K562 (cell line): ENCODE results near the gene TRIP11.

Experiments used
- ADNP ChIP-seq: fragments of 200-800 bp; sonication (Bioruptor generic); IDR thresholded peaks from 2 replicates; pipeline ENCODE4 v1.6.1; 2016; ENCODE audit warnings: missing genetic modification characterization, missing compliant biosample characterization
- ATF7 ChIP-seq: fragments of 450-650 bp; IDR thresholded peaks from 2 replicates; pipeline ENCODE4 v1.7.1; 2014; ENCODE audit warnings: mild to moderate bottlenecking, moderate library complexity
- BHLHE40 ChIP-seq: IDR thresholded peaks from 2 replicates; pipeline ENCODE4 v1.6.1; 2011; ENCODE audit warnings: low read length, improper control_type of control experiment
- CC2D1A ChIP-seq: fragments of 450-650 bp; IDR thresholded peaks from 2 replicates; pipeline ENCODE4 v1.6.1; 2017; ENCODE audit warnings: mild to moderate bottlenecking
- CTCF ChIP-seq, 3 experiments: IDR thresholded peaks in 2 of 3; conservative IDR thresholded peaks in 1 of 3; 2 replicates each; pipeline ENCODE4 v1.5.1; 2011 to 2012; ENCODE audit warnings: low read length in 3 of 3, mild to moderate bottlenecking in 3 of 3, control low read depth in 2 of 3, improper control_type of control experiment in 1 of 3, inconsistent platforms in 1 of 3, low read depth in 1 of 3, mixed read lengths in 1 of 3, moderate library complexity in 1 of 3; ENCODE audit not compliant: insufficient read depth in 2 of 3
- HDAC2 ChIP-seq: fragments of 450-650 bp; IDR thresholded peaks from 2 replicates; pipeline ENCODE4 v1.6.1; 2016; ENCODE audit warnings: mild to moderate bottlenecking
- HSF4 ChIP-seq: fragments of 250-450 bp; sonication (Bioruptor Pico); IDR thresholded peaks from 2 replicates; pipeline ENCODE4 v2.1.2; 2022; ENCODE audit warnings: mild to moderate bottlenecking, moderate library complexity, borderline replicate concordance
- NR4A1 ChIP-seq, 2 experiments: fragments of 250-450 bp in 1 of 2; fragments of 450-650 bp in 1 of 2; sonication (Bioruptor Pico) in 1 of 2; IDR thresholded peaks; 2 replicates each; pipeline versions ENCODE4 v1.4.0 to v1.6.1; 2016 to 2020; ENCODE audit warnings: mild to moderate bottlenecking in 2 of 2, missing compliant biosample characterization in 1 of 2, missing genetic modification characterization in 1 of 2, moderate library complexity in 1 of 2
- RFX1 ChIP-seq: fragments of 450-650 bp; IDR thresholded peaks from 2 replicates; pipeline ENCODE4 v1.6.1; 2016; ENCODE audit warnings: mild to moderate bottlenecking, moderate library complexity
- RFX5 ChIP-seq: IDR thresholded peaks from 2 replicates; pipeline ENCODE4 v1.6.1; 2011; ENCODE audit warnings: low read depth, mild to moderate bottlenecking, improper control_type of control experiment, low read length
- SNAPC5 ChIP-seq: fragments of 250-450 bp; sonication (Bioruptor Pico); IDR thresholded peaks from 2 replicates; pipeline ENCODE4 v1.8.0; 2021; ENCODE audit warnings: moderate library complexity, mild to moderate bottlenecking, inconsistent platforms
- TCF15 ChIP-seq: fragments of 250-450 bp; sonication (Bioruptor Pico); IDR thresholded peaks from 2 replicates; pipeline ENCODE4 v1.8.0; 2022; ENCODE audit warnings: moderate library complexity, mild to moderate bottlenecking, inconsistent platforms
- ZNF274 ChIP-seq: IDR thresholded peaks from 2 replicates; pipeline ENCODE4 v1.6.1; 2011; ENCODE audit warnings: low read depth, mild to moderate bottlenecking, low read length, moderate library complexity, borderline replicate concordance

- TF ChIP-seq ADNP (no peak), HSF4 (no peak), BHLHE40 (no peak), CTCF (IDR thresholded peaks at IDR 0.05 in 2 of 3, conservative IDR thresholded peaks at IDR 0.05 in 1 of 3; ENCODE audit: insufficient read depth in 2 of 3, low read depth in 1 of 3, low read length in 3 of 3) (no peak), TCF15 (CRISPR knock-in tag) (no peak), ZNF274 (no peak), CC2D1A (no peak), RFX5 (no peak), SNAPC5 (no peak), NR4A1 (CRISPR knock-in tag; IDR thresholded peaks at IDR 0.05) (no peak), NR4A1 (tag; IDR thresholded peaks at IDR 0.05) (no peak), ATF7 (no peak), RFX1 (no peak), HDAC2 (no peak)
Observed at GRCh38 chr14:91947475-91948184, 92.2 kb downstream of the TRIP11 start, which contains the start of gene FBLN5.
